ENCODE results near the gene APBB2.

The APBB2 gene

DNA sequence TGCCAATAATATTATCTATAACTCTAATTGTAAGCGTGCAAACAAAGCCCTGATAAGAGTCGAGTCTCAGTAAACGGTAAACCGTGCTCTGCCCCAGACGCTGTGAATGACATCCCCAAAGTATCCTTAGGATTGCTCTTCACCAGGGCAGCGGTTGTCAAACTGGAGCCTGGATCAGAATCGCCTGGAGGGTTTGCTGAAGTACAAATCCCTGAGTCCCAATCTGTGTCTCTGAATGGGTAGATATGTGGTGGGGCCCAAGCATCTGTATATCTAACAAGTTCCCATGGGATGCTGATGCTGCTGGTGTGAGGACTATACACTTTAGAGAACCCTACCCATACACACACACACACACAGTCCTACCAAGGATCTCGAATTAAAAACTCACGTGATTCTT lies 813 bp upstream of the APBB2 start:
- DNase-seq = no peak

DNA sequence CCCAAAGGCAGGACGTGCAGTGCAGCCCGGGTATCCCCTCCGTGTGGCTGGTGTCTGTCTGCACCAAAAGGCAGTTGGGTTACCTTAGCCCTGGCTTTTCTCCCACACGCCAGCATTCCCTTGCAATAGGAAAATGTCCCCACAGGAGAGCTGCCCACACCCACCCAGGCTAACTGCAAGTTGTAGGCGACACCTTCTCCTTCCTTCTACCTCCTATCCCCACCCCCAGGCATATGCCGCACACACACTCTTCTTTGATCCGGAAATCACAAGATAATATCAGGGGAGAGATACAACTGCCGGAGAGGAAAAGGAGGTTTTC lies 444 bp upstream of the APBB2 start:
- no peak for DNase-seq

- DNase-seq = no peak
These were observed 662 bp downstream of the APBB2 start for GRCh38 chr4:41213625-41214135.

DNA sequence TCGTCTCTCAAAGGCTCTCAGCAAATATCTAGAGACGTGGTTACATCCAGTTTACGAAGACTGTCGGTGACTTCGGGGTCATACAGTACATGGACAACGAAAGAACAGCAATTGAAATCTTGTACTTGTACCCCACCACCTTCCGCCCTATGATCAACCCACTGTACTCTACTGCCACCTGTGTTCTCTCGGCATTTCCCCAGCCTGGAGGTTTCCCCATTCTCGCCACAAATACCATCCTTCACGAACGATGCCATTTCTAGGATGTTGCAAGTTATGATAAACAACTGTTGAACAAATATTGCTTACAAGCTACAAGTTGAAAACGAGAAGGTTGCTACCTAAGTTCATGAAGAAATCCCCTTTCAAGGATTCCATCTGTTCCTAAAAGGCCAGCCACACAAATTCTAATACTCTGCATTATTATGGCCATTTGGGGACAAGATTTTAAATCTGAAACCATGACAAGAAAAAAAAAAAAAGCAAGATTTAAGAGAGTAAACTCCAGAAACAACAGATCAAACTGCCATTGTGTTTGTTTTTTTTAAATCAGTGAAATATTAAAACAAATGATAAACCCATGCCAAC lies 1.6 kb downstream of the APBB2 start:
- no peak for DNase-seq

DNA sequence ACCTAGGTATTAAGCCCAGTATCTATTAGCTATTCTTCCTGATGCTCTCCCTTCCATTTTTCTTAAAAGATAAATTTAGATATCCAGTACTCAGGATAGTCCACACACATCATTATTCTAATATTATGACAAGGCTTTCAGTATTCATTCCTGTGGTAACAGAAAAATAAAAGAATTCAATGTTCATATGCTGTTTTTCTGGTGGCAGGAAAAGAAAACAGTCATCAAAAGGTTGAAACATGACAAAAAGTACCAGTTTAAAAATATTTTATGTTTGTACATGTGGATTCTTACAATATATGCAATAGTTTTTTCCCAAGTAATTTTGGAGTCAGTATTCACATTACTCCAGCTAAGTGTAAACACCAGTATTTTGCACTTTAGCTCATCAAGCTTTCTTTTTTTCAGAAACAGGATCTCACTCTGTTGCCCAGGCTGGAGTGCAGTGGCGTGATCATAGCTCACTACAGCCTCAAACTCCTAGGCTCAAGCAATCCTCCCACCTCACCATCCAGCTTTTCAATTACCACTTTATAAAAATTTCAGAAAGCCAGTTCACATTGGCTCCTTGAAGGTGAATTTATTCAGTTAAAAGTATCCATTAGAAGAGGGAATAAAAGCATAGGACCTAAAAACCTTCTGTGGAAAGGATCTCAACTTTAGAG lies 2.3 kb downstream of the APBB2 start:
- no peak for DNase-seq

- no peak for DNase-seq
These were observed 4.4 kb downstream of the APBB2 start for GRCh38 chr4:41209901-41210300.

- no peak for DNase-seq
These were observed 5.2 kb downstream of the APBB2 start for GRCh38 chr4:41209187-41209586.

- DNase-seq = no peak
These were observed 7.0 kb downstream of the APBB2 start for GRCh38 chr4:41207291-41207831.

- DNase-seq = no peak
These were observed 8.4 kb downstream of the APBB2 start for GRCh38 chr4:41205854-41206460.

DNA sequence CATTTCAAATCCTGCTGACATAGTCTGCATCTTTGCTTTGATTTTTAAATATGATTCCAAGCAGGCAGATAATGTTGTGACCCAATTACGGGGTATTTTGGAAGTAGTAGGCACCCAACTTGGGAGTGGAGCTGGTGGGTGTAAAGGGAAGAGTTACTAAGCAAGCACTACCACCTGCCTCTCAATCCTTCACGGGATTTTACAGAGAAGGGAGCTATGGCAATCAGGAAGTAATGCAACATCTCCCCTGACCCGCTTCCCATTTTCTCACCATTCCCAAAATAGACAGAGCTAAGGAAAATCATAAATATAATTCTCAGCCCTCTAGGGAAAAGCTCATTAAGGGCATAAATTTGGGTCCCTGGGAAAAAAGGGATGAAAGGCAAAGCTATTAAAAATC lies 9.2 kb downstream of the APBB2 start:
- no peak for DNase-seq

GRCh38 chr4:41204400-41204978 lies 9.9 kb downstream of the APBB2 start:
- DNase-seq = no peak

DNA sequence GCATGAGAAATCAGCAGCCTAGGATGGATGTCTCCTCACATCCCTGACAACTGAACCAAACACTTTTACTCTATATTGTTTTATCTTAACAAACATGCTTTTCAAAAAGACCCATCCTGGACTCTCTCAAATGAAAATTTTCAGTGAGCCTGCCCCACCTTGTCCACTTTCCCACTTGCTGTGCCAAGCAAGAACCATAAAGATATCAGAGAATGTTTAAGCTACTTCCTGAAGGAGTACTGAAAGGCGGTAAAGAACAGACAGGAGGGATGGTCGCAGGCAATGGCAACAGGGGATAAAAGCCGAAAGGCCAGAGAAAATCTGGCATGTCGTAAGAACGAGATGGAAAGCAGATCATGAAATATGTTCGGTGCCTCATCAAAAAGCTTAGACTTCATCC lies 10.5 kb downstream of the APBB2 start:
- no peak for DNase-seq

DNA sequence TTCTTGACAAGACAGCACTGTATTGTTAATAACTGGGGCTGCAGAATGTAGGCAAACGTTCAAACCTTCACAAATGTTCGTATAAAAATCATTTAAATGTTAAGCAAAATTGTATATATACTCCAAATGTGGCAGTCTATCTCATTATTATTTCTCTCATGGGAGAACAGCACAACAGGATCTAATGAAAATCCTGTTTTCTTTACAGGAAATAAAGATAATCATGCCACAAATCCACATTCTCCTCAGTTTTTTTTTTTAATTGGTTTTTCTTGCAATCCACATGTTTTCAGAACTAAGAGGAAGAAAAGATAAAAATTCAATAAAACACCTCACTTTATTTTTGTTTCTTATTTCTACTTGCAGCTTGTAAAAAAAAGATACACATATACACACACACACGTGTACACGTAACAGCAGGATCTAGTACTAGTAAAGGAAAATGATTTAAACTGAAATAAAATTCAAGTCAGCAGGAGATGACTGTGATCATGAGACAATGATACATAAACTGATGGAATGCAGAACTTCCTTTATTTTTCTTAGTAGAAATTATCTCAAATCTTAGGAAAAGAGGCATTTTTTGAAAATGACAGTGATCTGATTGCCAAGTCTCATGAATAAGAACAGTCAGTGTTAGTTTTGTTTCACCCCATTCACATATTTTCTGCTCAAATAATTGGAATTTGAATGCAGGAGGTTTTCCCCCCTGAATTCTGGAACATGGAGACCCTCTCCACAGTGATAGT lies 11.3 kb downstream of the APBB2 start:
- no peak for DNase-seq

DNA sequence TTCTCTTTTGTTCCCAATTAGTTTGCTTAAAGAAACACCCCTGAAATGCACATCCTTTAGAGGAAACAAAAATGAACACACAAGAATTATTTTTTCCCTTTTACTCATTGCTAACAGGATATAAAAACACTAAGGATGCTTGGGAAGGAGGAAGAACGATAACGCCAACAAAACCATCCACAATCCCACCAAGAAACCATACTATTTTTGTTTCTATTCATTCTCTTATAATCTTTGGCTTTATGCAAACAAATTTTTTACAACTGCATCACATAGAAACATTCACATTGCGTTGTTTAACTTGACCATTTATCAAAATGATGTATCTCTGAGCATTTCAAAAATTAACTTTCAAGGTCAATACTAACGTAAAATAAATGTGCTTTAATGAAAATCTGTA lies 12.0 kb downstream of the APBB2 start:
- no peak for DNase-seq

- no peak for DNase-seq
These were observed 13.8 kb downstream of the APBB2 start for GRCh38 chr4:41200486-41201017.

DNA sequence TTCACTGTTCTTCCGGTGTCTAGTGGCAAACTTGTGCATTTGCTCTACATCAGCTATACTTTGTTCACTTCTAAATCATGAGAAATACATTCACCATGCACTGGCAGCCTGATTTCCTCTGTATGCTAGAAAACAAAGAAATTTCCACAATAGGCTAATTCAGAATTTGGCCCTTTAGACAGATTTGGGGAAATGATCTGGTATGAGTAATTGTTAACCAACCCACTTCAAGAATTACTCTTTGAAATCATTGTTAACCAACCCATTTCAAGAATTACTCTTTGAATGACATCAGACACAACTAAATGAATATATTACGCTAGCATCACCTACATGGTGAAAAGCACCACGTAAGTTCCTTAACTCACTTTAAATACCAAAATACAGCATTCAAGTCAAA lies 14.6 kb downstream of the APBB2 start:
- DNase-seq = no peak

GRCh38 chr4:41197996-41198395 lies 16.3 kb downstream of the APBB2 start:
- DNase-seq = no peak

DNA sequence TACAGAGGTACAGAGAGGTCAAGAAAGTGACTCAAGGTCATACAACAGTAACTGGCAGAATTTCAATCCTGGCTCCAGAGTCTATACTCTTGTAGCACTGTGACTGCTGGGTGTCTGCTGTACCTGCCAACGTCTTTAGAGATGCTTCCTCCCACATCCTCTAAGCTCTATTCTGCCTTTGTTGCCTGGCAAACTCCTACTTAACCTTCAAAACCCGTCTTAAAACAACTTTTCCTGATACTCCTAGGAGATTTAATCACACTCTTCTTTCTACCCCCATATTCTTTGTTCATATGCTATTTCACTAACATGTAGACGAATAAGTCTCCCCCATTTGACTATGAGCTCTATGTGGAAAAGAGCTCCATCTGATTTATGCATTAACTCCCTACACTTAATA lies 16.8 kb downstream of the APBB2 start:
- no peak for DNase-seq

- no peak for DNase-seq
These were observed 17.6 kb downstream of the APBB2 start for GRCh38 chr4:41196633-41197332.

- no peak for DNase-seq
These were observed 22.2 kb downstream of the APBB2 start for GRCh38 chr4:41192136-41192535.

DNA sequence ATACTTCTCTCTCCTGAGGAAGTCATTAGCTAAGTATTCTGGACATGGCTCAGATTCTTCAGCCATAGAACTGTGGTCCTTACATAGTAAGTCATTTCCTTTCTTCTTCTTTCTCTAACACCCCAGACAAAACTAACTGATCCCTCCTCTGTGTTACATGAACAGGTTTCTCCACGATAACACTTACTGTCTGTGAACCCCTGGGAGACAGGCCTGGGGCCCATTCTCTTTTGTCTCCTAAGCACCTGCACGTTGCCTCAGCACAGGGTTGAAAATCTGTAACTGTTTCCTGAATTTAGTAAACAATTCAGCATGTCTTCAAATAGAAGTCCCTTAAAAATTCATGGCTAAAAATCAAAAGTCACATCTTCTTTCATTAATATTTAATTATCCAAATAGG lies 24.7 kb downstream of the APBB2 start:
- no peak for DNase-seq

- DNase-seq = no peak
These were observed 25.3 kb downstream of the APBB2 start for GRCh38 chr4:41189076-41189475.

All from activated gamma-delta T cell (primary cell).